PC-3 (cell line): ENCODE measurements around the gene CTRL. TPM values are rescaled to one million over a fixed set of nuclear protein-coding genes. Genes with fewer than 3 reads are reported as not detected.
A peak's percentile ranks its signal among the peaks of the same experiment; 100 is the strongest.
"Not testable (repeated sequence)": the region's sequence is repeated elsewhere in the genome, so short reads cannot be mapped to it uniquely, and the experiment has no call there.

ENCODE experiments used
- ATAC-seq: fragments of 200-7000 bp; cut with Tn5 transposase; 2 replicates; pipeline ENCODE4 v1.9.1; 2020; ENCODE audit warnings: mild to moderate bottlenecking, moderate library complexity
- BruUV-seq: library from RNA; stranded (reverse); fragments of 400-500 nt; replicated peaks from 2 replicates; lab custom pipeline; 2021; lab: Mats Ljungman, UMichigan
- CTCF ChIA-PET: fragments of 300-600 bp; sonication (Branson Sonifier 250); formaldehyde crosslinking; loops from one replicate; lab custom pipeline; 2022; ENCODE audit warnings: antibody characterized with exemption; lab: Charles Lee
- POLR2A ChIA-PET: fragments of 300-600 bp; sonication (Branson Sonifier 250); formaldehyde crosslinking; loops from one replicate; lab custom pipeline; 2022; ENCODE audit warnings: antibody characterized with exemption; ENCODE audit not compliant: unreplicated experiment; lab: Charles Lee
- DNase-seq: peaks from one replicate; pipeline ENCODE4 v3.0.0-alpha.2; 2015
- H2AFZ ChIP-seq: fragments of 300-600 bp; sonication (generic); 2 replicates; pipeline ENCODE4 v1.6.0; 2016; ENCODE audit warnings: antibody characterized with exemption, low read length
- H3F3A ChIP-seq: fragments of 300-600 bp; sonication (generic); one replicate; pipeline ENCODE4 v1.6.0; 2017; ENCODE audit warnings: antibody characterized with exemption, low read length, control low read depth, mild to moderate bottlenecking; ENCODE audit not compliant: unreplicated experiment
- H3K27ac ChIP-seq: fragments of 300-600 bp; sonication (generic); 2 replicates; pipeline ENCODE4 v1.5.1; 2016; ENCODE audit warnings: mild to moderate bottlenecking, low read length
- H3K27me3 ChIP-seq: fragments of 300-600 bp; sonication (generic); 2 replicates; pipeline ENCODE4 v1.6.1; 2016; ENCODE audit warnings: low read length, mixed read lengths
- H3K36me3 ChIP-seq: fragments of 300-600 bp; sonication (generic); 2 replicates; pipeline ENCODE4 v1.6.1; 2016; ENCODE audit warnings: low read depth, mixed run types, low read length, mixed read lengths
- H3K4me1 ChIP-seq: fragments of 300-600 bp; sonication (generic); 2 replicates; pipeline ENCODE4 v1.5.1; 2016; ENCODE audit warnings: low read length; ENCODE audit not compliant: insufficient read depth
- H3K4me2 ChIP-seq: fragments of 300-600 bp; sonication (generic); 2 replicates; pipeline ENCODE4 v1.6.0; 2016; ENCODE audit warnings: low read length
- H3K4me3 ChIP-seq: fragments of 300-600 bp; sonication (generic); 2 replicates; pipeline ENCODE4 v1.5.1; 2016; ENCODE audit warnings: mild to moderate bottlenecking, low read length, mixed read lengths
- H3K79me2 ChIP-seq: fragments of 300-600 bp; sonication (generic); 2 replicates; pipeline ENCODE4 v1.6.1; 2017; ENCODE audit warnings: low read length, mixed read lengths
- H3K9ac ChIP-seq: fragments of 300-600 bp; sonication (generic); 2 replicates; pipeline ENCODE4 v1.6.0; 2016; ENCODE audit warnings: mild to moderate bottlenecking, low read length
- H3K9me2 ChIP-seq: fragments of 300-600 bp; sonication (generic); replicated peaks from 2 replicates; pipeline ENCODE4 v1.6.1; 2016; ENCODE audit warnings: mixed run types, low read length, mixed read lengths
- H3K9me3 ChIP-seq: fragments of 300-600 bp; sonication (generic); 2 replicates; pipeline ENCODE4 v1.6.1; 2016; ENCODE audit warnings: low read length, mixed read lengths
- H4K20me1 ChIP-seq: fragments of 300-600 bp; sonication (generic); 2 replicates; pipeline ENCODE4 v1.6.1; 2016; ENCODE audit warnings: low read length, mixed read lengths
- CTCF ChIP-seq: fragments of 300-600 bp; sonication (generic); conservative IDR thresholded peaks from 2 replicates; pipeline ENCODE4 v1.5.1; 2017; ENCODE audit warnings: antibody characterized with exemption, low read depth, mild to moderate bottlenecking, low read length
- EZH2 ChIP-seq: fragments of 300-600 bp; sonication (generic); IDR thresholded peaks from one replicate; pipeline ENCODE4 v1.6.1; 2017; ENCODE audit warnings: antibody characterized with exemption, mild to moderate bottlenecking, low read length; ENCODE audit not compliant: unreplicated experiment
- EZH2phosphoT487 ChIP-seq: fragments of 300-600 bp; sonication (generic); IDR thresholded peaks from 2 replicates; pipeline ENCODE4 v1.6.1; 2018; ENCODE audit warnings: mild to moderate bottlenecking, antibody characterized with exemption, low read length, borderline replicate concordance
- intact Hi-C: fragments of 100-400 bp; cut with micrococcal nuclease; formaldehyde crosslinking; loops from 2 replicates; pipeline ENCODE4 v1.9.0; 2023
- total RNA-seq: library from RNA; depleted of rRNA; stranded (reverse); fragments of >200 nt; gene quantifications from 2 replicates; pipeline ENCODE4 v1.2.3, GENCODE V29; 2014

Gene CTRL
- total RNA-seq, 1 experiment from 2014 or later = 1.6 TPM

- no TSS peak for BruUV-seq
- ATAC-seq = peak; percentile 25
- Histone ChIP-seq H3K4me2 (0 out of 2 replicates have a peak overlapping the region, but pooled peaks have one; percentile 12), H3K79me2 (0 out of 2 replicates have a peak, but pooled peaks cover 4% of the 10 kb centered on the region), H3K9me2 (no peaks in the 10 kb centered on the region), H3K4me3 (no peak overlapping the region), H3K9ac (no peak overlapping the region), H3K9me3 (no peaks in the 10 kb centered on the region), H3K27ac (peak overlapping the region; percentile 66), H3K4me1 (peaks cover 13% of the 10 kb centered on the region), H3K27me3 (no peaks in the 10 kb centered on the region), H2AFZ (no peak overlapping the region), H4K20me1 (0 out of 2 replicates have a peak, but pooled peaks cover 5% of the 10 kb centered on the region), H3K36me3 (no peaks in the 10 kb centered on the region; the same call in 1 of the 2 replicates), H3F3A (no peaks in the 10 kb centered on the region)
- intact Hi-C loops = no loop called here
- ChIA-PET CTCF (interaction anchor here (1.0 kb wide), 1 partner anchor 396 kb away, joined by 4 read pairs; no protein-coding TSS in a partner anchor), POLR2A (no interaction called here)
- no peak for DNase-seq
- TF ChIP-seq CTCF (no peak), EZH2 (no peak), EZH2phosphoT487 (no peak)
Observed at GRCh38 chr16:67917140-67917851, 14.4 kb downstream of the CTRL start.

GRCh38 chr16:67915831-67916723 is 15.6 kb downstream of the CTRL start:
- intact Hi-C loops = no loop called here
- Histone ChIP-seq H3K4me3 (no peak overlapping the region), H3K27me3 (no peaks in the 10 kb centered on the region), H3K9ac (no peak overlapping the region), H3K4me2 (no peak overlapping the region), H4K20me1 (0 out of 2 replicates have a peak, but pooled peaks cover 5% of the 10 kb centered on the region), H2AFZ (no peak overlapping the region), H3K36me3 (no peaks in the 10 kb centered on the region; the same call in 1 of the 2 replicates), H3K9me3 (no peaks in the 10 kb centered on the region), H3K4me1 (peaks cover 13% of the 10 kb centered on the region), H3K79me2 (0 out of 2 replicates have a peak, but pooled peaks cover 4% of the 10 kb centered on the region), H3F3A (no peaks in the 10 kb centered on the region), H3K27ac (no peak overlapping the region), H3K9me2 (no peaks in the 10 kb centered on the region)
- no peak for ATAC-seq
- no TSS peak for BruUV-seq
- ChIA-PET POLR2A (no interaction called here), CTCF (no interaction called here)
- DNase-seq = no peak
- TF ChIP-seq CTCF (no peak), EZH2 (no peak), EZH2phosphoT487 (no peak)

- H3K36me3 ChIP-seq, BruUV-seq, H4K20me1 ChIP-seq, intact Hi-C loops, H3K9me2 ChIP-seq, H3K4me2 ChIP-seq, H3K27ac ChIP-seq, H3K27me3 ChIP-seq, H3K79me2 ChIP-seq, CTCF ChIA-PET, DNase-seq, H3K9ac ChIP-seq, ATAC-seq, H3F3A ChIP-seq, H3K9me3 ChIP-seq, H2AFZ ChIP-seq, H3K4me3 ChIP-seq, POLR2A ChIA-PET: not testable (repeated sequence)
- H3K4me1 ChIP-seq = peaks cover 13% of the 10 kb centered on the region
Observed at GRCh38 chr16:67915496-67915769, 16.2 kb downstream of the CTRL start.
